ENCODE data around the gene CUBN.

The CUBN gene

DNA sequence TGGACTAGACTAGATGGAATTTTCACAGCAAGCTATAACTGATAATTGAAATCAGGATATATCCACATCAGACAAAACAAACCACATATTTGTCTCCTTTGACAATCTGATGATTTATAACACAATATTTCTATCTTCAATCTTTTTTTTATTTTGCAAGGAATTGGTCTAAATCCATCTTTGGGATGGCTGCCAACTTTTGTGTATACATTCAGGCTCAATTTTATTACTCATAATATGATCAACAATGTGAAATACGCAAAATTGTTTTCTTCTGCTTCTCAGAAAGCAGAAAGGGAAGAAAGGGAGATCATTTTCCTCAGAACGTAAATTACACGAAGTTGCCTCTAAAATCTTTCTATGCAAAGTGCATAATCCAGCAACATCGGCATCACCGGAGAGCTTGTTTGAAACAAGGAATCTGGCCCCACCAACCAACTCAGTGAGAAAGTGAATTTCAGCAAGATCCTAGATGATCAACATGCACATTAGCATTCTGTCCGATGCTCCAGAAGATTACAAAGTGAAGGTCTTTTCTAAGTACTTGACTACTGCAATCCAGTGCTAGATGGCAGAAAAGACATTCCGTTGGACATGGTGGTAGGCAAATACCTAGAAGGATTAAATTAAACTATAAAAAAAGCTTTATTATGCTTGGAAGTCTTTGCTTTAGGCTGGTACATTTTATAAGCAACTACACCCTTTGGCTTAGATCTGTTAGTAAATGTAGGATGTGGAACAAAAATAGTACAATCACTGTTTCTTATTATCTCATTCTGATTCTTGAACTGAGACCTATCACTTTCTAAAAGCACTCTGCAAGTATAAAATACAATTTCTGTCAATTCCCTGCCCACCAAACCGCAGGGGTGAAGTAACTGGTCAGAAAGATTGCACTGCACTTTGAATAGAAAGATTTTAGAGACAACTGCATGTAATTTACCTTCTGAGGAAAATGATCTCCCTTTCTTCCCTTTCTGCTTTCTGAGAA is 186.0 kb downstream of the CUBN start:
- no peak for DNase-seq

GRCh38 chr10:16942381-16943078 is 187.1 kb downstream of the CUBN start:
- DNase-seq: no peak

GRCh38 chr10:16941870-16942269 is 187.7 kb downstream of the CUBN start:
- DNase-seq: no peak

- DNase-seq: no peak
Observed at GRCh38 chr10:16941067-16941466, 188.5 kb downstream of the CUBN start.

- no peak for DNase-seq
Observed at GRCh38 chr10:16938952-16939351, 190.7 kb downstream of the CUBN start.

- DNase-seq: no peak
Observed at GRCh38 chr10:16934461-16934860, 195.2 kb downstream of the CUBN start.

DNA sequence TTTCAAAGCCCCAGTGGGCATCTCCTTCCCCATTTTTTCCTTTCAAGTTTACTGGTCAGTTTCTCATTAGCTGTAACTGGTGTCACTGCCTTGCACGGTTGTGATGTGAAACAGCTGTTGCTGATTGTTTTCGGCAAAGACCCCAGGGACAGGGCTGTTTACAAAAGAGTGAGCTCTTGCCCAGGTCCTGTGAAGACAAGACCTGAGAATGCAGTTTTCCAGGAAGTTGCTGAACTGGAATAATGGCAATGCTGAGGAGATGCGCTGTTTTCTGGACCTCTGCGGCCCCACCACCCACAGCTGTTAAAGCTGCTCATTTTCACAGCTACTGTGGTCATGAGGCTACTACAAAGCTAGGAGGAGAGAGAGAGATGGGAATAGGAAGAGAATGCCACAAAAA is 195.8 kb downstream of the CUBN start:
- no peak for DNase-seq

GRCh38 chr10:16931930-16932329 is 197.7 kb downstream of the CUBN start:
- no peak for DNase-seq

GRCh38 chr10:16930540-16930939 is 199.1 kb downstream of the CUBN start:
- DNase-seq: no peak

- DNase-seq: no peak
Observed at GRCh38 chr10:16929069-16929468, 200.5 kb downstream of the CUBN start.

DNA sequence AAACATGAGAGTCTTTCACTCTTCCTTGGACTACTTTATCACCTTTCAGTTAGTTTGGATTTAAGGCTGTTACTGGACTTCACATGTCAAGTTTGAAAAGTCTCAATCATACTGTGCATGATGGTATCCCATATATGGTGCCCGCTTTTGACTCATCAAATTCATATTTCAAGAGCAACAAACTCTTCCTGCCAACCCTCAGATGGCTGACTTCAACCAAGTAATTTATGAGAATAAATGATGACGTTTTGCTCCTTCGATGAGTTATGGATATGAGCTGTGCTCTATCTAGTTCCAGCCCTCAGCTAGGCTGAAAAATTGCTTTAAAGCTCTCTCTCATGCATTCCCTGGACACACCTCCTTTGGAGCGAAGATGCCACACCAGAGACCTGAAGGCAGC is 202.1 kb downstream of the CUBN start:
- no peak for DNase-seq

GRCh38 chr10:16923726-16924125 is 205.9 kb downstream of the CUBN start:
- DNase-seq: no peak

DNA sequence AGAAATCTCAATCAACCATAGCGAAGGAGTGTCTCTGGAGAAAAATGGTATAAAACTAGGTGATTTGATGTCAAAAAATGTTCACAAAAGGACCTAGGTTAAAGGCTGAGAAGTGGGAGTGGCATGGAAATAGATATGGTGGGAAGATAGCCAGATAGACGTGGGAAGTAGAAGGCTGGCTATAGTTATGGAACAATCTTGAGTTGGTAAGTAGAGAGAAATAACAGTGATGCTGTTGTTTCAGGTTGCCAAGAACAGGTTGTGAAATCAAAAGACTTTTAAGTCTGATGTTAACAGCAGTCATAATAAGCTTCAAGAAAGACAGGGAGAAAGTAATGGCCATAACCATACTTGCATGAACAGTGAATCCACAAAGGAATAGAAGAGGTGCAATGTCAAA is 206.3 kb downstream of the CUBN start:
- DNase-seq: no peak

DNA sequence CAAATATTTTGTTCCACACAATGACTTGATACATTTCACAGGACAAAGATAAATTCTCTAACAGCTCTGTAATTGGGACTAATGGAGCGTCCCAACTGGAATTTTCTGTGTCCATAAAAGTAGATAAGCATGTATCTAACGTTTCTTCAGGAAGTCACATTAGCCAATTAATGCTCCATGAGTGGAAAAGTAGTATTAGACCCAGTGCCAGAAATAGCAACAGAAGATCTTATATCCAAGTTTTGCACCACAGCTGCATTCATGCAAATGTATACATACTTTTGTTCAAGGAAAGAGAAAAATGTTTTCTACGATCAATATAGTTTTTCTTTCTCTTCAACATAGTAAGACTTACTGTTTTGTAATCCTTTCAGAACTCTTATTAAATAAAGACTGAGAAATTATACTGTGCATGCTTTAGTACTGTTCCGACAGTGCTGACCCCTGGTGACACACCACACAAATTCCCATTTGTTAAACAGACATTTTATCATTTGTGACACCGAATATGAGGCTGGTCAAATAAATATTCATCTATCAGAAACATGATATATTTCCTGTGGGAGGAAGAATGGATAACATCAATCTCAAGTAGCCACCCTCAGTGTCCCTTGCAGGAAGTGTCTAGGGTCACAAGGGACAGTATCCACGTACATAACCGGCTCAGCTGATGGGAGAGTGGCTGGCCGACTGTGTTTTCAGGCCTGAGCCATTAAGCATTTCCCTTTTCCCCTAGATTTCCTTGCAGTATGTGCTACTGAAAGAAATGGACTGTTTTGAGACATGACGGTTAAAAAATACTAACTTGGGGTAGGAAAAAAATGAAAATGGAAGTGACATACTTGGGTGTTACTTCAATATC is 210.3 kb downstream of the CUBN start:
- no peak for DNase-seq

DNA sequence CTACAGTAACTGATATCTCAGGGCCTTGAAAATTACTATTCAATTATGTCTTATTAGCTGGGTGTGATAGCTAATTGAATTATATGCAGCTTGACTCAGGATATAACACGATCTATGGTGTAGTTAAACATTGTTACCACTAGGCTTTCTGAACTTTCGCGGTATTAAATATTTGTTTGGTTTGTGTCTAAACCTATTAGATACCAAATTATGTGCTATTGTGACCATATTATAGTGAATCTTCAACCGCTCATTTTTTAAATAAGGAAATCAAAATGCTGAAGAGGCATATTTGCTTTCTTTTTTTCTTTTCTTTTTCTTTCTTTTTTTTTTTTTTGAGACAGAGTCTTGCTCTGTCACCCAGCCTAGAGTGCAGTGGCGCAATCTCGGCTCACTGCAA is 213.1 kb downstream of the CUBN start:
- no peak for DNase-seq

DNA sequence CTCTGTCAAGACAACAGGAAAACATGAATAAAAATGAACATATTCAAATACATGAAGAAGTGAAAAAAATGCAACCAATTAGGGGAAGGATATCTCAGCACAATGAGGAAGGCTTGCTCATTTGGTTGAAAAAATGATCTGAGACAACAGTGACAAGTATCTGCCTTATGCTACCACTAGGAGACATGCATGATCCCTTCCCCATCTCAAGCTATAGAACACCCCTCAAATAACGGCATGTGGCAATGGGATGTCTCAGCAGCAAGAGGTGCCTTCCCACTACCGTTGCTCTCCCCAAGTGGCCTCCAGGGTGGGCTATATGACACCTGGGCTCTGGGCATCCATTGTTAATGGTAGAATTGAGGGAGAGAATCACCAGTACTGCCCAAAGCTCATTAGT is 214.3 kb downstream of the CUBN start:
- DNase-seq: no peak

DNA sequence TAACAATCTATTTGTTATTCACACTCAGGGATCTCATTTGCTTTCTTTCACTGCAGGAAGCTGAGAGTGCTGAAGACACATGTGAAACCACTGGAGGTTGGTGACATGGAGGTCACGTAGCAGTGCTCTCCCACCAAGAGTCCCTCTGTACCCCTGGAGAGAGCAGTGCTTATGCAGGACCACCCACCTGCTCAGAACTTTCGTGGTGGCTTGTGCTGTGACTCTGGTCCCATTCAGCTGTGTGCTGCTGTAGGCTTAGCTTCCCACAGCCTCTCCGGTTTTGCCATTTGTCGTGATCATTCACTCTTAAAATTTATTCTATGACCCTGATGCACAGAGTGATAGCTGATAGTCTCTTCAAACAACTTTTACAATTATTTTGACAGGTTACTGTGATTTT is 216.3 kb downstream of the CUBN start:
- DNase-seq: no peak

DNA sequence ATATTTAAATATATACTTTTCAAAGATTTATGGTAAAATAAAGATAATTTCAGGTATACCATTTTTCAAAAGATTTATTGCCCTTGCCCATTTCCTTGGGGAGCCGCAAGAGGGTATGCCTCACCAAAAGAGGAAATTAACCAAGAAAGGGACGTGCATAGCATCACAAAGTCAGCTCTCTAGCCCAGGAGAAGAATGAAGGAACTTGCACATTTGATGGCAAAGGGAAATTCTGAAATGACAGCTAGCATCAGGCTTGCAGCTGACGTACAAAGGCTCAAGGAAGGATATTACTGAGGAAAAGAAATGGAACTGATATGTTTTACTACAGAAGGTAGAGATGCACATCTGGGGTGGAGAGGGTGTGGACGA is 218.8 kb downstream of the CUBN start:
- DNase-seq: no peak

DNA sequence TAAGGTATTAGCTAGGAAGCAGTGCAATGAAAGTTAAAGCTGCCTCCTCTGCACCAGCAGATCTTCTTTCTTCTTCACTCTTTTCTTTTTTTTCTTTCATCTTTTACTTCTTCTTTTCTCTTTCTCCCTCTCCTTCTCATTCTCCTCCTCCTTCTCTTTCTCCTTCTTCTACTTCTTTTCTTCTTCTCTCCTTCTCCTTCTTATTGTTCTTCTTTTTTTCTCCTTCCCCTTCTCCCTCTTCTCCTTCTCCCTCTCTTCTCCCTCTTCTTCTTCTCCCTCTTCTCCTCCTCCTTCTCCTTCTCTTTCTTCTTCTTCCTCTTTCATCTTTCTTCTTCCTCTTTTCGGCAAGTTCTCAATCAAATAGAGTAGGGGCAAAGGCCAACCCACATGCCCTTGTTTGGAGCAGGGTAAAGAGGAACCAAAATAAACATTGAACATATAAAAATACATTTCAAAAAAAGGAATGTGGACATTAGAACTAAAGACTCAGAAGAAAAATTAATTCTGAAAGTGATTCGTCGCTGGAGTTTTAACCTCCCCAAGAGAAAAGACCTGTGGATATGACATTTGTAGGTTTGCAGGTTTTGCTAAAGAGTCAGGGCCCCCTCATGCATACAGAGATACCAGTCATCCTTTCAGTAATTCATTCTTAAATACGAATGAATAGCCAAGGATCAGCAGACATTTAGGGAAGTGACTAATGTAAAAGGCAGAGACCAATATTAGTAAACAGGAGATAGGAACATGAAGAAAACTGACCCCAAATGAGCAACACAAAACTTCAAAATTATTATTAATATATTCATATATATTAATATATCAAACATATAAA is 219.4 kb downstream of the CUBN start:
- no peak for DNase-seq

GRCh38 chr10:16909271-16909767 is 220.3 kb downstream of the CUBN start:
- DNase-seq: no peak

DNA sequence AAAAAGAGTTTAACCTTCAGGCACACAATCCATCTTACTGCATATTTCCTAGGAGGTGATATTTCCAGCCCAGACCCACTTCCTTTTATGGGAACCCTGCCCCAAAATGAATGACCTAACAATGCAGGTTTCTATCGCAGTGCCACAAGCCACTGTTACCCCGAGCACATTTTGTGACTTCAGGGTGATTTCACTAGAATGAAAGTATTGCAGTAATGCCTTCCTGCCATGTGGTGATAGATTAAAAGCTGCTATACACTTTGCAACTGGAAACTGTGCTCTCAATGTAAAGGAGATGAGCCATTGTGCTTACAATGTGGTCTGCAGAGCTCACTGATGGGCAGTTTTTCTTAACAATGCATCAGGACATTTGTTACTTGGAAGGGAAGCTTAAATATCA is 221.9 kb downstream of the CUBN start:
- DNase-seq: no peak

- DNase-seq: no peak
Observed at GRCh38 chr10:16905320-16905719, 224.3 kb downstream of the CUBN start.
